NOMO-1 treated with dmso at 0.1 percent for 144 hours (cell line): ENCODE data around the gene SCAMP4.

ENCODE experiments used
- DNase-seq: peaks from one replicate; lab custom pipeline; 2025; ENCODE audit not compliant: unreplicated experiment; lab: John Stamatoyannopoulos, UW

SCAMP4 gene

GRCh38 chr19:1936916-1937610 is 31.9 kb downstream of the SCAMP4 start:
- no peak for DNase-seq

DNA sequence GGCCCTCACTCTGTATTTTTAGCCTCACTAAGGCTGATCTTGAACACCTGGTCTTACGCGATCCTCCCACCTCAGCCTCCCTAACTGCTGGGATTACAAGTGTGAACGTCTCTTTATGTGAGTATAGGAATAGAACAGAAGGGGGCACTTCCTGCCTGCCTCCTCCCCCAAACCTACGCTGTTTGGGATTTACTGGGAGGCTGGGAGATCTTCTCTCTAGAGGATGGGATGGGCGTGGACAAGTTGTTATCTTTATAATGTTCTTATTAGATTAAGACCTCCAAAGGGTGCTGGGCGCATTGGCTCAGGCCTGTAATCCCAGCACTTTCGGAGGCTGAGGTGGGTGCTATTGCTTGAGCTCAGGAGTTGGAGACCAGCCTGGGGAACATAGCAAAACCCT is 32.9 kb downstream of the SCAMP4 start:
- DNase-seq: no peak

DNA sequence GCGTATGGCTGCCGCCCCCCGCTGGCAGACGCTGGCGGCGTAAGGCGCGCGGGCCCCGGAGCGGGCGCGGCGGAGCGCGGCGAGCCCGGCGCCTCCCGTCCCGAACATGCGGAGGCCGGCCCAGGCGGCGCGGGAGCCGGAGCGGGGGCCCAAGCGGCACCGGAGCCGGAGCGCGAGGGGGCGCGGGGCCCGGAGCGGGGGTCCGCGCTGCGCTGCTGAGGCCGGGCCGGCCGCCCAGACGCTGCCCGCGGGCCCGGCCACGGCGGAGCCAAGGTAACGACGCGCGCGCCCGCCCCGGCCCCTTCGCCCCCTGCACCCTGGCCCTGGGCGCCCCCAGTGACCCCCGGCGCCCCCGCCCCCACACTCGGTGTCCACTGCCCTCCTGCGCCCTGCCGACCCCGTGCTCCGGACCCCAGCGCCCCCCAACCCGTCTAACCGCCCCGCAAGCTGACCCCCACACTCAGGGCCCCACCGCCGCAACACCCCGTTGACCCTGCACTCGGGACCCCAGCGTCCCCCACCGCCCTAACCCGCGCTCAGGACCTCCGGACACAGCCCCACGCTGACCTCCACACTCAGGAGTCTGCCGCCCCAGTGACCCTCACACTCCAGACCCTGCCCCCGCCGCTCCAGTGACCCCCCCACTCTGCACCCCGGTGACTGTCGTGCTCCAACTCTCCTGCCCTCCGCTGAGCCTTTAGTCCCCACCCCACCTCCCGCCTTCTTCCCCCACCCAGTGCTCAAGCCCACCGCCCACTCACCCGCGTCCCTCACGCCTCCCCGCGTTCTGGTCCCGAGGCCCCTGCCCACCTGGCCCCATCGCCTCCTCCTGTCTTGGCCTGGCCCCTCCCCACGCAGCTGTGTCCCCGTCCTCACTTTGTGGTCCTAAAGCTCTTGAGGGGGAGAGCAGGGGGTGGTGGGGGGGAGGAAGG is 36.2 kb downstream of the SCAMP4 start, which contains the start of gene CSNK1G2:
CSNK1G2 (plus strand) TSS at position 27 of the 932 bp plus-strand sequence. CDS start 28,601 bp downstream, outside the sequence.
- DNase-seq: no peak

- peak; percentile 51 for DNase-seq
Measured at GRCh38 chr19:1942078-1942933, 37.1 kb downstream of the SCAMP4 start.

DNA sequence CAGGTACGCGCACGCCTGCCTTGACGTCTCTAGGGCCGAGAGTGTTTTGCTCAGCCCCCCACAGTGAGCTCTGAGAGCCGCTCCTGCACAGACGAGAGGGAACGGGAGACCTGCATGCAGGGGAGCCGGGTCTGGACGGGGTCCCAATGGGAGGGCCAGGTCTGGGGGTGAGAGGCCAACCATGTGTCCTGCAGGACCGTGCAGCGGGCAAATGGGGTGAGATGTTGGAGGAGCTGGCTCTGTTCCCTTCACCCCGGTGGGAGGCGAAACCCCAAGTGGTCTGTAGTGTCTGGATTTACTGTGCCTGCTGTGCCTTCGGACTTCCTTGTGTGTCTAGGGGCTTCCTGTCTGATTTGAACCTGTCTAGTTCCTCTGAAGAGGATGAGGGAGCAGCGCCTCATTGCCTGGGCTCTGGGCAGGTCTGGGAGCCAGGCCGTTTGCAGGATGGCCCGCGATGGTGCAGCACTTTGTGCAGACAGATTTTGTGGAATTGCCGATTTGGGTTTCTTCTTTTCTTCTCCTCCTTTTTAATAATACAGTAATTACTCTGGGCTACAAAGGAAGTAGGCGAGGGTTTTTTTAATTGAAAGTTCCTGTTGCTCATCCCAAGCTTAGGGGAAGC is 37.8 kb downstream of the SCAMP4 start:
- DNase-seq: no peak

- no peak for DNase-seq
Measured at GRCh38 chr19:1943661-1944087, 38.5 kb downstream of the SCAMP4 start.

- no peak for DNase-seq
Measured at GRCh38 chr19:1944088-1944915, 39.1 kb downstream of the SCAMP4 start.

GRCh38 chr19:1944916-1945561 is 39.8 kb downstream of the SCAMP4 start:
- DNase-seq: no peak

- no peak for DNase-seq
Measured at GRCh38 chr19:1945899-1946298, 40.7 kb downstream of the SCAMP4 start.

- DNase-seq: no peak
Measured at GRCh38 chr19:1947651-1948209, 42.5 kb downstream of the SCAMP4 start.

DNA sequence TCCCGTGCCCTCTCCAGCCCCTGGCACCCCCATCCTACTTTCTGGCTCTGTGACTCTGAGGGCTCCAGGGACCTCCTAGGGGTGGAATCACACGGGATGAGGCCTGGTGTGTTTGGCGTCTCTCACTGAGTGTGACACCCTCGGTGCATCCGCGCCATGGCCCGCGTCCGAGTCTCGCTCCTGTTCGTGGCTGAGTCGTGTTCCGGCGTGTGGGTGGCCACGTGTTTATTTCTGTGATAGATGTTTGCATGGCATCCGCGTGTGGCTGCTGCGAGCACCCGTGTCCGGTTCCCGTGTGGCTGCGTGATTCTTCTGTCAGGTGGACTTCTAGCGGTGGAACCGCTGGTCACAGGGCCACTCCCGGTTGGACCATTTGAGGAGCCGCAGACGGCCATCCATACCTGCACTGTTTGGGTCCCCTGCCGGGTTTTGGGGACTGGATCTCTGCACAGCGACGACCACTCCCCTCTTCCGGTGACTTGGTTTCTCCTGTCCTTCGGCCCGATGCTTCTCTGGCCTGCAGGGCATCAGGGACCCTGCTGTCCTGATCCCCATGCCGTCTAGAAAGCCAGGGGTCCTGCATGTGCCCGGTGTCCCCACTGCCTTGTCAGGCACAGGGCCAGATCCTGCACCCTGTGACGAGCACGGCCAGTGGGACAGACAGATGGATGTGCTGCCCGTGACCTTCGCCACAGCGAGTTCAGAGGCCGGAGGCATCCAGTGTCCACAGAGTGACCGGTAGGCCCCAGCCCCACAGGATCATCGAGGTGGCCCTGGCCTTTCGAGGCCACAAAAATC is 44.3 kb downstream of the SCAMP4 start:
- DNase-seq: no peak

GRCh38 chr19:1950640-1951039 is 45.4 kb downstream of the SCAMP4 start:
- no peak for DNase-seq

DNA sequence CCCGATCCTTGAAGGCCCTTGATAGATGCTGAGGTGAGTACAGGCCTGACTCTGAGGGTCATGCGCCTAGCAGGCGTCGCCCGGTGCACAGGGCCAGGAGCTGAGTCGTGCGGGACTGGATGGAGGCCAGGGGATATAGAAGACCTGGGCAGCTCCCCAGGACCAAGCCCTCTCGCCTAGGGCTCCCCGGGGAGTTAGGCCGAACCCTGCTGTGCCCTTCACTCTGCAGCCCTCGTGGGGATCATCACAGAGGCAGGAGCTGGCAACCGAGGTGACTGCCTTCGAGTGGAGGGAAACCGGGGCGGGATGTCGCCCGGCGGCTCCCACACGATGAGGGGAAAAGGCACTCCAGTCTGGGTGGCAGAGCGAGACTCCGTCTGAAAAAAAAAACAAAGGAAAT is 47.4 kb downstream of the SCAMP4 start:
- DNase-seq: no peak

DNA sequence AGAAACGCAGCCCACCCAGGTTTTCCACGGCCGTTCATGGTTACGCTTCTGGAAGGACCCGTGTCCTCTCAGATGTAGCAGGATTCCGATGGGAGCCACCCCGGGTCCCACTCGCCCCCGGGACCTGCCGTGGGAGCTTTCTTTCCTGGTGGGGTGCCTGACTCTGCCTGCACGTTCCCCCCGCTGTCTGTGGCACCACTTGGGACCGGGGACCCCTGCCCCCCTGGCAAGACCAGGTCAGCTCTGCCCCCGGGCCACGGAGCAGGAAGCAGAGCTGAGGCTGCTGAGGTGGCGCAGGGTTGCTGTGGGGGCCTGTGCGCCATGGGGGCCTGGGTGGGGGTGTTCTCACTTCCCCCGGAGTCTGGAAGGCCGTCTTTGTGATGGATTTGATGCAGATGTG is 47.8 kb downstream of the SCAMP4 start:
- no peak for DNase-seq

DNA sequence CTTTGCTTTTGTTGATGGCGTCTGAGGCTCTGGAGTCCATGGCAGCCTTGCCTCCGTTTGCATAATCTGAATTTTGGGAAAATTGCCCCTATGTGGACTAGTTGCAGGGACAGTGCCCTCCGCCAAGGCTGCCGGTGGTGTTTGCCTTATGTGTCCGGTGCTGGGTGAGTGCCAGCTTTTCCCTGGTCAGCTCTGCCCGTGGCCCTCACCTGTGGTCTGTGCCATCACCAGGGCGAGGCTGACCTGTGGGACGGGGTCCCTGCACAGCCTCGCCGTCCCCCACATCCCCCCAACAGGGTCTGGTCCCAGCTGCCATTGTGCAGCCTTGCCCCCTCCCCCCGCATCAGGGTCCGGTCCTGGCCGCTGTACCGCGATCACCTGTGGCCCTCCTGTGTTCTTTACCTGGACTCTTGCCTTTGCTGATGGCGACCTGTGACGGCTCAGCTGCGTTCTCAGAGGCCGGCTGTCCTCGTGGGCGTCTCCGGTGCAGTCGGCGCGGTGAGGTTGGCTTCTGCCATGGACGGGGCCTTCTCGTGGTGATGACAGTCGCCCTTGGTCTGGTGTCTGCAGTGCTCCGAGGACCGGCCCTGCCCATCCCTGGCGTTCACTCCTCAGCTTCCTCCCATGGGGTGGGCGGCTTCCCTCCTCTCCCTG is 48.4 kb downstream of the SCAMP4 start:
- no peak for DNase-seq

- no peak for DNase-seq
Measured at GRCh38 chr19:1954532-1954933, 49.3 kb downstream of the SCAMP4 start.
